ENCODE results near the gene ETDC. TPM values are rescaled to one million over a fixed set of nuclear protein-coding genes. Genes with fewer than 3 reads are reported as not detected.

The ETDC gene
- total RNA-seq, 1 experiment from 2014 or later = not detected

DNA sequence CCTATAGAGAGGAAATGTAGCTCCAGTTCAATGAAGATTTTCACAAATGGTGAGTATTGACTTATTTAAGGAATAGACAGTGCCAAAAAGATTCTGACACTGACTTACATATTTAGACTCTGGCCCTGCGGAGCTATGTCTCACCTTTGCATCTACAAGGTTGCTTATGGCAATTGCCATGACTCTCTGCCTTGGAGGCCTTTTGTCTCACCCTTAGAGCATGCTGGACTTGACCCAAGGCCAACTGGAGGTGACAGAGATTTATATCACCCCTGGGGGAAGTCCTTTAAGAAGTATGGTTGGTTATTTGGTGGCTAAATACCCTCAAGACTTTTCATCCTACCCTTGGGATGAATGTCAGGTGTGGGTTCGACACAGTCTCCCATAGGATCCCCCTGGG lies 4.5 kb upstream of the ETDC start:
- Mint-ChIP-seq H3K27ac (peak overlapping the region in 1 of 3 experiments; percentile 86; a peak in 1 of 7 replicates), H3K9me3 (peaks cover 59 to 69% of the 10 kb centered on the region in 2 experiments)

More for the DNA sequence above, 4.5 kb upstream of the ETDC start:
- Histone ChIP-seq H3K4ac (ENCODE audit: low read depth, low read length) (no peak overlapping the region), H4K8ac (replicated peaks; ENCODE audit: insufficient read length, low read depth, low read length) (no peak overlapping the region), H2AFZ (ENCODE audit: low read length) (no peak overlapping the region), H2BK12ac (ENCODE audit: insufficient read length, low read depth, low read length) (no peak overlapping the region), H3K23ac (ENCODE audit: insufficient read length, low read depth, low read length) (no peak overlapping the region), H2BK5ac (ENCODE audit: insufficient read length, low read length) (no peak overlapping the region), H3K27ac (ENCODE audit: insufficient read length, low read depth, low read length) (no peak overlapping the region), H4K5ac (ENCODE audit: insufficient read length, low read depth, low read length) (no peak overlapping the region), H3K14ac (ENCODE audit: insufficient read depth, low read length) (no peak overlapping the region), H2BK20ac (ENCODE audit: low read depth, low read length, poor library complexity, severe bottlenecking) (no peak overlapping the region), H4K20me1 (ENCODE audit: control insufficient read depth, insufficient read depth, insufficient read length) (no peaks in the 10 kb centered on the region), H2AK5ac (ENCODE audit: insufficient read length, low read length) (no peak overlapping the region), H2BK15ac (ENCODE audit: low read depth, low read length) (no peak overlapping the region), H3K4me1 (ENCODE audit: insufficient read depth, low read length) (no peaks in the 10 kb centered on the region; the same call in 1 of the 2 replicates), H3K4me2 (ENCODE audit: insufficient read depth, insufficient read length, low read length) (no peak overlapping the region), H3T11ph (ENCODE audit: low read length) (no peak overlapping the region), H3K9me3 (ENCODE audit: control insufficient read depth, low read depth, low read length) (peaks cover 36% of the 10 kb centered on the region), H2BK120ac (ENCODE audit: low read depth, low read length, poor library complexity, severe bottlenecking) (no peak overlapping the region), H3K79me1 (ENCODE audit: insufficient read depth, low read depth, low read length, poor library complexity, severe bottlenecking) (no peaks in the 10 kb centered on the region), H3K56ac (ENCODE audit: insufficient read length, low read depth, low read length) (no peak overlapping the region), H3K18ac (ENCODE audit: insufficient read length, low read depth, low read length) (no peak overlapping the region), H3K79me2 (ENCODE audit: insufficient read depth, low read length) (no peaks in the 10 kb centered on the region), H3K27me3 (ENCODE audit: insufficient read depth, low read length) (no peaks in the 10 kb centered on the region), H3K9ac (ENCODE audit: extremely low read depth, insufficient read length, low read length) (no peak overlapping the region), H4K91ac (ENCODE audit: insufficient read length, low read depth, low read length) (no peak overlapping the region), H3K23me2 (ENCODE audit: insufficient read length, low read depth, low read length, poor library complexity, severe bottlenecking) (no peaks in the 10 kb centered on the region)
- no peak for DNase-seq
- TF ChIP-seq, protein P1, sequence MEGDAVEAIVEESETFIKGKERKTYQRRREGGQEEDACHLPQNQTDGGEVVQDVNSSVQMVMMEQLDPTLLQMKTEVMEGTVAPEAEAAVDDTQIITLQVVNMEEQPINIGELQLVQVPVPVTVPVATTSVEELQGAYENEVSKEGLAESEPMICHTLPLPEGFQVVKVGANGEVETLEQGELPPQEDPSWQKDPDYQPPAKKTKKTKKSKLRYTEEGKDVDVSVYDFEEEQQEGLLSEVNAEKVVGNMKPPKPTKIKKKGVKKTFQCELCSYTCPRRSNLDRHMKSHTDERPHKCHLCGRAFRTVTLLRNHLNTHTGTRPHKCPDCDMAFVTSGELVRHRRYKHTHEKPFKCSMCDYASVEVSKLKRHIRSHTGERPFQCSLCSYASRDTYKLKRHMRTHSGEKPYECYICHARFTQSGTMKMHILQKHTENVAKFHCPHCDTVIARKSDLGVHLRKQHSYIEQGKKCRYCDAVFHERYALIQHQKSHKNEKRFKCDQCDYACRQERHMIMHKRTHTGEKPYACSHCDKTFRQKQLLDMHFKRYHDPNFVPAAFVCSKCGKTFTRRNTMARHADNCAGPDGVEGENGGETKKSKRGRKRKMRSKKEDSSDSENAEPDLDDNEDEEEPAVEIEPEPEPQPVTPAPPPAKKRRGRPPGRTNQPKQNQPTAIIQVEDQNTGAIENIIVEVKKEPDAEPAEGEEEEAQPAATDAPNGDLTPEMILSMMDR (conservative IDR thresholded peaks at IDR 0.05) = no peak
- WGBS (ENCODE audit: extremely low coverage, insufficient read length, low lambda C conversion rate) = no CpG with 5 or more reads among the region's 2 CpGs
- Mint-ChIP-seq H3K4me1 (peaks cover 43 to 44% of the 10 kb centered on the region in 2 experiments), H3K36me3 (ENCODE audit: insufficient read depth in 1 of 3, low read depth in 3 of 3) (peaks cover 0 to 4% (median 3%) of the 10 kb centered on the region in 3 experiments; a peak in 3 of 7 replicates), H3K4me3 (no peak overlapping the region), H3K27me3 (ENCODE audit: low read depth) (no peaks in the 10 kb centered on the region; the same call in 1 of the 2 replicates)

Data from H9 (cell line).